HG03457 (cell line): Measurements from ENCODE around the gene ADAMTS15.

Experiments used
- ATAC-seq: cut with Tn5 transposase; IDR thresholded peaks from one replicate; pipeline ENCODE4 v1.9.1; 2021; ENCODE audit warnings: moderate number of reproducible peaks; ENCODE audit not compliant: unreplicated experiment

Gene ADAMTS15, protein sequence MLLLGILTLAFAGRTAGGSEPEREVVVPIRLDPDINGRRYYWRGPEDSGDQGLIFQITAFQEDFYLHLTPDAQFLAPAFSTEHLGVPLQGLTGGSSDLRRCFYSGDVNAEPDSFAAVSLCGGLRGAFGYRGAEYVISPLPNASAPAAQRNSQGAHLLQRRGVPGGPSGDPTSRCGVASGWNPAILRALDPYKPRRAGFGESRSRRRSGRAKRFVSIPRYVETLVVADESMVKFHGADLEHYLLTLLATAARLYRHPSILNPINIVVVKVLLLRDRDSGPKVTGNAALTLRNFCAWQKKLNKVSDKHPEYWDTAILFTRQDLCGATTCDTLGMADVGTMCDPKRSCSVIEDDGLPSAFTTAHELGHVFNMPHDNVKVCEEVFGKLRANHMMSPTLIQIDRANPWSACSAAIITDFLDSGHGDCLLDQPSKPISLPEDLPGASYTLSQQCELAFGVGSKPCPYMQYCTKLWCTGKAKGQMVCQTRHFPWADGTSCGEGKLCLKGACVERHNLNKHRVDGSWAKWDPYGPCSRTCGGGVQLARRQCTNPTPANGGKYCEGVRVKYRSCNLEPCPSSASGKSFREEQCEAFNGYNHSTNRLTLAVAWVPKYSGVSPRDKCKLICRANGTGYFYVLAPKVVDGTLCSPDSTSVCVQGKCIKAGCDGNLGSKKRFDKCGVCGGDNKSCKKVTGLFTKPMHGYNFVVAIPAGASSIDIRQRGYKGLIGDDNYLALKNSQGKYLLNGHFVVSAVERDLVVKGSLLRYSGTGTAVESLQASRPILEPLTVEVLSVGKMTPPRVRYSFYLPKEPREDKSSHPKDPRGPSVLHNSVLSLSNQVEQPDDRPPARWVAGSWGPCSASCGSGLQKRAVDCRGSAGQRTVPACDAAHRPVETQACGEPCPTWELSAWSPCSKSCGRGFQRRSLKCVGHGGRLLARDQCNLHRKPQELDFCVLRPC

DNA sequence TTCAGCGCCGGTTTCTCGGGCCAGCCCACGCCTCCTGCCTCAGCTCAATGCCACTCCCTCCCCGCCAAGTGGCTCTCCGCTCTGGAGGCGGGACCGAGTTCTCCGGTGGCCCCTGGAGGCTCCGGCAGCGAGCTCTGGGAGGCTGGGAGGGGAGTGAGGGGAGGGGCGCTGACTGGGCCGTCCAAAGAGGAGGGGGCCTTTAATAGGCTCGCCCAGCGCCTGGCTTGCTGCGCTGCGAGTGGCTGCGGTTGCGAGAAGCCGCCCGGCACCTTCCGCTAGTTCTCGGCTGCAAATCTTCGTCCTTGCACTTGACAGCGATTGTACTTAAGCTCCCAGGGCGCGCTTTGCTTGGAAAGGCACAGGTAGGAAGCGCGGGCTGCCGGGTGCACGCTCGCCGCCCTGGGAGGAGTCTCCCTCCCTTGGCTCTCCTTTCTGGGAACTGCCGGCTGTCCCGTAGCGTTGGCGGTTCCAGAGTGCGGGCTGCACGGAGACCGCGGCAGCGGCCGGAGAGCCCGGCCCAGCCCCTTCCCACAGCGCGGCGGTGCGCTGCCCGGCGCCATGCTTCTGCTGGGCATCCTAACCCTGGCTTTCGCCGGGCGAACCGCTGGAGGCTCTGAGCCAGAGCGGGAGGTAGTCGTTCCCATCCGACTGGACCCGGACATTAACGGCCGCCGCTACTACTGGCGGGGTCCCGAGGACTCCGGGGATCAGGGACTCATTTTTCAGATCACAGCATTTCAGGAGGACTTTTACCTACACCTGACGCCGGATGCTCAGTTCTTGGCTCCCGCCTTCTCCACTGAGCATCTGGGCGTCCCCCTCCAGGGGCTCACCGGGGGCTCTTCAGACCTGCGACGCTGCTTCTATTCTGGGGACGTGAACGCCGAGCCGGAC, at the start of gene ADAMTS15:
TSS of gene ADAMTS15 (plus strand) at position 230 of the 894 bp plus-strand sequence. CDS start at position 559, 329 bp downstream.
- ATAC-seq = no peak

DNA sequence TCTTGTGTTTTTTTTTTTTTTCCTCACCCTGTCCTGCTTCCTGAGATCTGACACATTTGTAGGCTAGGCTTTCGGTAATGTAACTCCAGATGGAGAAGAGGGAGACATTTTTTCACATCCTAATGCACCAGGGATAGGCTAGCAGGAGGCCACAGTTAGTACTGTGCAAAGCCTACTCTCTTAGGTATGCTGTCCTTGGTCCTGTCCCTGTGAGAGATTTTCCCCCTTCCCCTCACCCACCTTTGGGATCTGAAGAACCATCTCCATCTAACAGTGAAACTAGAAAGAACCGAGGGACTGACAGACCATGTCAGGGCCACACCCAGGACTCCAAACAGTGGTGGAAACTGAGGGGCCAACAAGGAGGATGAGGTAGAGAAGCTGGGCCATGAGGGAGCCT, 49.2 kb upstream of the ADAMTS15 start:
- no peak for ATAC-seq

DNA sequence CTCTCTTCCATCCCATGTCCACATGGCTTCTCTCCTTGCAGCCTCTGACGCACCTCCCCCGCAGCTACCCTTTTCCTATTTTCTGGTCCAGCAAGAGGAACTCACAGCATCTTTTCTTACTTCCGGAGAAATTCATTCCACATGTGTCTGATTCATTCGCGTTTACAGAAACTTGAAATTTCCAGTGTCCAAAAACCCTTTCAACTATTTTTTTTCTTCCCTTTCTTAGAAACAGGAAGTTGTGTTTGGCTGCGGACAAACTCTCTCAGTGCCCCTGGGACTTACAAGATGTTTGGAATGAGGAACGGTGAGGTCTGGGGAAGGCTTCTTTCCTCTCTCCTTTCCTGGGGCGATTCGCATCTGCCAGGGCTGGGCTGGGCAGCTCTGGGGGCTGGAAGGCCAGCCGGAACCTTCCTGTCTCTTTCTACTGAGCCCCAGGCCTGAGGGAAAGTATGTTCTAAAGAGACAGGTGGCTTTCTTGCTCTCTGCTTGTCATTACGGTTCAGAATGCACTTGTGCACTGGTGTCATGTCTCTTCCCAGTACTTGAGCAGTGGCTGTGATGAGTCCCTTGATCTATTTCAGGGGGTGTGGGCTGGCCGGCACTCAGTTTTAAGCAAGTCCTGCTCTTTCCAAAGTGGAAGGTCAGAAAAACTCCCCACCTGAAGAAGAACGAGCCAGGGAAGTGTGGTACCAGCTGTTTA, 47.5 kb upstream of the ADAMTS15 start:
- no peak for ATAC-seq

DNA sequence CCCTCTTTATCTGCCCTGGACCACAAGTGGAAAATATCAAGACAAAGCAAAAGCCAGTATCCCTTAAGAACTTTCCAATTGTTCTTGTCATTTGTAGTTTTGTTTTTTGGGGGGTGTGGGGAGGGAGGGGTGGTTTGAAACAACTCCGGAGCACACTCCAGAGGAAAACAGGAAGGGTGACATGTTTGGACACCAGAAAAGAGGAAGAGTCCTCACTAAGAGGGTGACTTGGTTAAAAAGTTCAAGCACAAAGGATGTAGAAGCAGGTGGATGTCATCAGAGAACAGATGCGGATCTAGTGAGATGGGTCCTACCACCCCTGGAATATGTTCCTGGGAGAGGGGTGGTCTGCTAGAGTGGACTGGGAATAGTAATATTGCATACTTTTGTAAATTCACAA, 45.9 kb upstream of the ADAMTS15 start:
- no peak for ATAC-seq

DNA sequence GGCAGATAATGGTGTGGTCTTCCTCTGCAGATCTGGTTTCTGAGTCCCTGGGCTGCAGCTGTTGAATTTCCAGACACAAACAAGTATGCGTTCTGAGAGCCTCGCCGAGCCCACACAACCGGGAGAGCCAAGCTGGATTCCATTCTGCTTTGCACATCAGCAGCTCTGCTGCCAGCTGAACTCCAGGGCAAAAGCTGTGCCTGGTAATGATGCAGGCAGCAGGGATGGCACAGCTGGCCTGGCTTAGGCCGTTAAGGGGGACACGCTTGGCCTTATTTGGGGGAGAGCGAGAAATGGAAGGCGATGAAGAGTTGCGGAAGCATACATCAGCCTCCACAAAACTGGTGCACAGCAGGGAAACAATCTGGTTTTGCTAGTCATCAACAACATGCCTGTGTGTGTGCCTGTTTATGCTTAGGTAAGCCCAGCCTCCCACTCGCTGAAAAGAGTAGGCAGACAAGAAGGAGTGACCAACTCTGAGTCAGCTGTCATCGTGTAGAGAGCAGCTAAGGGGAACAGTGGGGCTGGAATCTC, 45.1 kb upstream of the ADAMTS15 start:
- no peak for ATAC-seq

DNA sequence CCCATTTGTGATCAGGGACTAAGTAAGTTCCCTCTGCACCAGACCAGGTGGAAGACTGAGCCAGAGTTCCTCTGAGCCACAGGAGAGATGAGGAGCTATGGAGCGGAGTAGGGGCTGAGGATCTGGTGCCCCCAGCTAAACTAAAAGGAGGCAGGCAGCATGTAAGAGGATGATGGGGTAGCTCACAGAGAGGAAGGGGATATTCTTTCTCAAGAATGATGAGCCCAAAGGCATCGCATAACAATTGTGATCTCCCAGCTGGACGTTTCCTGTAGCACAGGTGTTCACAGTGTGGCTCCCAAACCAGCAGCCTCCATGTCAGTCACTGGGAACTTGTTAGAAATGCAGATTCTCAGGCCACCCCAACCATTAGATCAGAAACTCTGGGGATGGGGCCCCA, 44.5 kb upstream of the ADAMTS15 start:
- no peak for ATAC-seq

DNA sequence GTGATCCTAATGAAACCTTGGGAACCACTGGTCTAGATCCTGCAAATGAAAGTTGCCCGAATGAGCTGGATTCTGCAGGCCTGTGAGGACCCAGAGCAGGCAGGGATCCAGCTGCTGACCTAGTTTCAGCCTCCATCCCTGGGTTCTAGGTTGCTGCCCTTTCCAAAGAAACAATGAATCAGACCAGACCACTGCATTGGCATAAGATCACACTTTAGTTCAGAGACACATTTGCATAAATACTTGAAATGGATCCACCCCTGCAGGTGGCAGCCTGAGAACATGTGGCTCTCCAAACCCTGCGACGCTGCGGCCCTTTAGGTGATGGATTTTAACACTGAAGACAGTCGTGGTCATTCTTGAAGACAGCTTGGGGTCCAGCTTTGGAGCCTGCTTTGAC, 43.7 kb upstream of the ADAMTS15 start:
- no peak for ATAC-seq

DNA sequence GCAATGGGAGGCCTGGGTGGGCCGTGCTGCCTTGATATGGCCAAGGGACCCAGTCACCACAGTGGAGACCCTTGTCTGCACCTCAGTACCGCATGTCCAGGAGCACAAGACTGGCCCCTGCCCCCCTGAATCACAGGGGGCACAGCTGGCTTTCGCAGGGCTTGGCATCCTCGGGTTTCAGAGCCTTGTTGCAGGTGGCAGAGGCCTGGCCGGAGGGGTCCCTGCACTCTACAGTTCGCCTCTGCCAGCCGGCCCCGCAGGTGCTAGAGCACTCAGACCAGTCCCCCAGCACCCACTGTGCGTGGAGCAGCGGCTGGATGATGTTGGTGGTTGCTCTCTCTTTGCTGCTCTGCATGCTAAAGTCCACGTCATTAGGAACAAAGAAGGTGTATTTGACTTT, 43.0 kb upstream of the ADAMTS15 start:
- ATAC-seq = no peak

DNA sequence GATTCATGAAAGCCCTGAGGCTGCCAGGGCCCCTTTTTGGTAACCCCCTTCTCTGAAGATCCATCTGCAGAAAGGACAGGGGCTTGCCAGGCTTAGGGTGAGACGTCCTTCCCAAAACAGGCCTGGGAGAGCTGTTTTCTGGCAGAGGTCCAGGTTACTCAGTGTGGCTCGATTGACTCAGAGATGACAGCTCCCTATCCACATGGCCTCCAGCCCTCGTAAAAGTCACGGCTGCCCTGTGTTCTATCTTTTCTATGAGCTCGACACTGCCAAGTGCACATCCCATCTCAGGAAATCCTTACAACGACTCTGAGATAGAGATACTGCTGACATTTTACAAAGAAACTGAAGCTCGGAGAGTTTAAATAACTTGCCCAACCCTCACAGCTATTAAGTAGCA, 40.5 kb upstream of the ADAMTS15 start:
- no peak for ATAC-seq

DNA sequence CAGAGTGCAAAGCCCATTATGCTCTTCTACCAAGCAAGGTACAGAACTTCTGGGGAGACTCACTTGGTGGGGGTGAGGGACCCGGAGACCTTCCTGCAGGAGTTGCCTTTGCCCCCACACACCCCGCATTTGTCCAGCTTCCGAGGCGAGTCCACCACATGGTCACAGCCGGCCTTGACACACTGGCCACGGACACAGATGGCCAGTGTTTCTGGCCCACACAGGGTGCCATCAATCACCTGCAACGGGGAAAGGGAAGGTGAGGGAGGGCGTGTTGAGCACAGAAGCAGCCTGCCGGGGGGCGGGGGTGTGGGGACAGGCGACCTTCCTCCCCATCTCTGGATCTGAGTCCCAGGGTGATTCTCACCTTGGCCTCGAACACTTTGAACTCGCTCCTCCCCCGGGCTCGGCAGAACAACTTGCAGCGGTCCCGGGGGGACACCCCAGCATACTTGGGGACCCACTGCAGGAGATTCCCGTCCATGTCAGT, 40.0 kb upstream of the ADAMTS15 start:
- no peak for ATAC-seq

DNA sequence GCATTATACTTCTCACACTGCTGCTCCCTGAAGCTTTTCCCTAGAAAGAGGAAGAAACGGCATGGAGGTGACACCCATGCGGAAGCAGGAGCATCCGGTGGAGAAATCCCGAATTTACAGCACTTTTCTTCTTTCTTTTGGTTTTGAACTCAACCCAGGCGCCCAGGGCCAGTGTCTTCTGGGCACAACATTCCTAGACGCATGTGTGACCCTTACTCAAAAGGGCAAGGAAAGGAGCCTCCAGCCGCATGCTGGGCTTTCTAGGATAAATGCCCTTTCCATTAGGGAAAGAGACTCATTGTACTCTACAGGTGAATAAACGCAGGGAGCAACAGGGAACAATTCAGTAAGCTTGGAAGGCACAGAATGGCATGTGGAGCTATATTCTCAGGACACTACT, 39.5 kb upstream of the ADAMTS15 start:
- ATAC-seq = no peak

DNA sequence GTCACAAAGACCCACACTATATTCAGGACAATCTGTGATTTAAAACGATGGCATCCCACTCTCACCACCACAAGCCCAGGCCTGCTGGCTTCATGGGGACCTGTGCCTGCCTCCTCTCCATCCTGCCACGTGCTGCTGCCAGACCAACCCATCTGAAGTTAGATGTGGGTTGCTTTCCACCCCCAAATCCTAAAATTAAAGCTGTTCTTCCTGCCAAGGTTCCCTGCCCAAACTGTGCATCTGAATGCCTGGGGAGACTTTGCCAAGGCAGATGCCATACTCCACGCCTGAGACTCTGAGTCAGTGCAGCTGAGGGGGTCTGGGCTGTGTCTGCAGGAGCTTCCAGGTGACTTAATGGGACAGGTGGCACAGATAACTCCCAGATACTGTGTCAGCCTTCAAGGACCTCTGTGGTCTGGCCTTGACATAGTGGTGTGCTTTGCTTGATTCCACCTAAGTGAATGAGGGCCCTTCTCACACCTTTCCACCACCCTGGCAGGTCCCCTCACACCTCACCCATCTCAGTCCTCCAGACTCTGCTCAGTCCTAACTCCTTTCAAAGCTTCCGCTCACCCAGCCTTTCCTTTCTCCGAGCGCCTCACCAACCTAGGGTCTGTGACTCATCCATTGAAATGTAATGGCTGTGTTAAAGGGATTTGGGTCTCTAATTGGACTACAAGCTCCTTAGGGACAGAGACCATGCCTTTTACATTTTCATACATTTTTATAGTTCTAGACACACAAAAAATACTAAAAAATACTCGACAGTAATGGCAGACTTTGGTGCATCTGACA, 38.7 kb upstream of the ADAMTS15 start:
- ATAC-seq = no peak

DNA sequence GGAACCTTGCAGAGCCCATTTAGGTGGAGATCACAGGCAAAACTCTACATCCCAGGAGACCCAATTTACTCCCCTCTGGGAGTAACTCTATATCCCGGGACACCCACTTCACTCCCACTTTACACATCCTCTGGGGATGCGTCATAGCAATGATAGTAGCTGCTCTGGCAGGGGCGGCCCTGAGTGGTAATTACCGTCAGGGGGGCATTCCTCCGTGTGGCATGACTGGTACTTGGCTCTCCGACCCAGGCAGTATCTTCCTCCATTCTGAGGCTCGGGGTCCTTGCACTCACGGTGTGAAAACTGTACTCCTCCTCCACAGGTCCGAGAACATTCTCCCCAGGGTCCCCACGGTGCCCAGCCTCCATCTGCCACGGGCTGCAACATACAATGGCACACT, 37.2 kb upstream of the ADAMTS15 start:
- no peak for ATAC-seq

DNA sequence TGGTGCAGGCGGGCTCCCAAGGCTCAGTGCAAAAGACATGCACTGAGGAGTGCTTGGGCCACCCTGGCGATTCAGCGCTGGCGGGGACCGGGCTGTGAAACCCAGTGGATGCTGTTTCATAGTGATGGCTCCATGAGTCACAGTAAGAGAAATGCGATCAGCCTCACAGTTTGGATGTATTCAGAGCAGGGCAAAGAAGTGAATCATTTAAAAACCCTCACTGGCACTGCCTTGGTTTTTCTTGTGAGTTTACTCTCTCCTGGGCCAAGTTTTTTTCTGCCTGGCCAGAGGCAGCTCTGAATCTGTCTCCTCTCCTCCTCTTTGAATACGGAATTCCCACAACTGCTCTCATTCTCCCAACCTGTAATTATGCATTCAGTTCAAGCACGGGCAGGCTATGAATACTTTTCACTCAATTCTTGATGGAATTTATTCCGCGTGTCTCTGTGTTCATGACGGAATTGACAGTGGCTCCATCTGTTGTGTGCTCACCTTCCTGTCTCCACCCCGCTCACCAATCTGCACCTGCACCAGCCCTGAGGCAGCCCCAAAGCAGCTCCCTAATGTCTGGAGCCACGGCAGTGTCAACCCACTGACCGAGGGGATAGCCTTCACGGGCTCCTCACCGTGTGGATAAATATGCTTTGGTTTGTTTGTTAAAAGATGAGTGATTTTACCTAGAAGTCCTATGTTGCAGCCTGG, 34.9 kb upstream of the ADAMTS15 start:
- ATAC-seq = no peak

DNA sequence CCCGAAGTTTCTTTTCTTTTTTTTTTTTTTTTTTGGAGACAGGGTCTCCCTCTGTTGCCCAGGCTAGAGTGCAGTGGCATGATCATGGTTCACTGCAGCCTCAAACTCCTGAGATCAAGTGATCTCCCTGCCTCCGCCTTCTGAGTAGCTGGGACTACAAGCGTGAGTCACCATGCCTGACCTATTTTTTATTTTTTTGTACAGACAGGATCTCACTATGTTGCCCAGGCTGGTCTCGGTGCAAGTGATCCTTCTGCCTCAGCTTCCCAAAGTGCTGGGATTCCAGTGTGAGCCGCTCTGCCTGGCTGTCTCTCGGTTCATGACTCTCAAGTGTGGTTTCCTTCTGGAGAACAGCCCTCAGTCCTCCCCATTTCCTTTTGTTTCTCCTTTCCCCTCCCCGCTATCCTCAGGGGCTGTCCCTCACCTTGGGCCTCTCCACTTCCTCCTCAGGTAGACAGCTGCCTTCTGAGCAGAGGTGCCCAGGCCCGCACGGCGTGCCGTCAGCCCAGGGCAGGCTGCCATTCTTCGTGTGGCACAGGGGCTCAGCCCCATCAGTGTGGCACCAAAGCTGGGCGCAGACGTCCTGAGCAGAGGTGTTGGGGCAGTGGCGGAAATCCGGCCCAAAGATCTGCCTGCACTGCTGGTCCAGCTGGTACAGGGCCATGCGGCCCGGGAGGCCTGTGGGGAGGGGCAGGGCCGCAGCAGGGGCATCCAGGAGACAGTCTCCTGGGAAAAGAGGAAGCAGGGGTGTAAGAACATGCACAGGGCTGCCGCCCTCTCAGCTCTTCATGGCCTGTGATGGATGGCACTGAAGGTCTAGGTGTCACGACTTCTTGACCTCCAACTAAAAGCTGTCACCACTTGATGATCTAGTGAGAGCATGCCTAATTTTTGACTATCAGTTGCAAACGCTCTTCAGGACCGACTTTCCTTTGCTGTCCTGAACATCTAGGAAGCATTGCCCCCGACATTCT, 34.1 kb upstream of the ADAMTS15 start:
- no peak for ATAC-seq

DNA sequence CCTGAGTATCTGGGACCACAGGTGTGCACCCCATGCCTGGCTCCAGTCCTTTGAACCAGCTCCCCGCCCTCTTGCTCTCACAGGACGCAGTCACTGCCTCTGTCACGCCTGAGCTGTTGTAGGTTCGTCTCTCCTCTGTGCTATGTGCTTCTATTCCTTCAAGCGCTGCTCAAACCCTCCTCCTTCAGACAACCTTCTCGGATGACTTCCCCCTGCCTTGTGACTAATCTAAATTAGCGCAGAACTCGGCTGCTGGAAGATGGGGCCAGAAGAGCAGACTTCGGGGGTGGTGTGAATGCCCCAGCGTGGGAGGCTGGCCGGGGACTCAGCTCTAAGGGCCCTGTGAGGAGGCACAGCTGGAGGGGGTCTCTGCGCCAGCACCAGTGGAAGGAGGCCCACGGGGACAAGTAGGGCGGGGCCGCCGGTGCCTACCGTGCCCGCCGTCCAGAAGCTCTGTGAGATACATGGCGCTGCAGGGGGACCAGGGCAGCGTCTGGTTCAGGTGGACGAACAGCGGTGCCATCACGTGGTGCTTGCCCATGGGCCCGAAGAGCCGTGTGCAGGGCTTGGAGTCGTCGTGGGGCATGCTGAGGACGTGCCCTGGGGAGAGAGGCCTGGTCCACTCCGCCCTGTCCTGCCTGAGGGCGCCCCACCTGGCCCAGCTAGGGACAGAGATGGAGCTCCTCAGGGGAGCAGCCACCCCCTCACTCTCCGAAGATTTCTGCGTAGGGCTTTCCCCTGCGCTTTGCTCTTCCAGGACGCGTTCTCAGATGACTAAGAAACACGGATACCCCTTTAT, 32.5 kb upstream of the ADAMTS15 start:
- ATAC-seq = no peak

DNA sequence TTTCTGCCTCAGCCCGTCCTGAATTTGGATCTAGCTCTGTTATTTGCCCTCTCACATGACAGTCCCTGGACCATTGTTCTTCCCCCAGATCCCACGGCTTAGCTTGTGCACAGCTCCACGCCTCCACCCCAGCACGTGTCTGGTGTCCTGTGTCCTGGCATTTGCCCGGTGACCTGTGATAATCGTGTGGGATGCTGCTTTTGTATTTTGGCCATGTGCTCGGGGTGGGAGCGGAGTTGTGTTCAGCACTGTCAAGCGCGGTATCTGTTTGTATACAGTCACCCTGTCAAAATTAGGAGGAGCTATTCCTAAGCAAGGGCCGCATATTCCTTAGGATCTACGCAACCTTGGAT, 31.9 kb upstream of the ADAMTS15 start:
- no peak for ATAC-seq
